ENCODE data around the gene SAPCD1.

The SAPCD1 gene

DNA sequence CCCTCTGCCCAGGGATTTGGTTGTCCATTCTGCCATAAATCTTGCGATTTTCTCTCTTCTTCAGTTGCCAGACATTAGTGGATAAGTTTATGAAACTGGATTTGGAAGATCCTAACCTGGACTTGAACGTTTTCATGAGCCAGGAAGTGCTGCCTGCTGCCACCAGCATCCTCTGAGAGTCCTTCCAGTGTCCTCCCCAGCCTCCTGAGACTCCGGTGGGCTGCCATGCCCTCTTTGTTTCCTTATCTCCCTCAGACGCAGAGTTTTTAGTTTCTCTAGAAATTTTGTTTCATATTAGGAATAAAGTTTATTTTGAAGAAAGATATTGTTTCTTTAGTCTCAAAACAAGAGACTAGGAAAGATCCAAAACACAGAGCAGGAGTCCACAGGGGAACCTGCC lies at the start of gene SAPCD1:
SAPCD1 (plus strand) TSS at position 301 of the 400 bp plus-strand sequence. CDS start 399 bp downstream, outside the sequence.
- Mint-ChIP-seq H3K27me3 (ENCODE audit: low read depth) (no peaks in the 10 kb centered on the region), H3K36me3 (ENCODE audit: low read depth) (peaks cover 39% of the 10 kb centered on the region), H3K4me3 (no peak within 1 kb of the TSS), H3K9me3 (no peaks in the 10 kb centered on the region), H3K27ac (peak within 1 kb of the TSS; percentile 66), H3K4me1 (ENCODE audit: low read depth) (peaks cover 6% of the 10 kb centered on the region)
- DNase-seq (ENCODE audit: low spot score) = no peak

DNA sequence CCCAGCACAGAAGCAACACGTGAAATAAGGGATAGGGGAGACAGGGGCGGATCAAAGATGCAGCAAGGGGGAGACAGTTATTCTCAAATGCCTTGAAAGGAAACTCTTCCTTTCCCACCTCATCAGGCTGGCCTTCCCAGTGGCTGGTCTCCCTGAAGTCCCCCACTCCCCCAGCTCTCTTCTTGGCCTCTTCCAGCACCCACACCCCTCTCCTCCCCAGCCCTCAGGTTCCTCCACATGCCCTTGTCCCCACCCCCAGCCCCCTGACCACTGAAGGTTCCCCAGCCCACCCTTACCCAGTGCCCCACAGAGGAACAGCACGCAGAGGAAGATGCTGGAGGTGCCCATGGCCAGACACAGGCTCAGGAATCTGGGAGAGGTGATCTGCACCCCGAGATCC lies 49.0 kb upstream of the SAPCD1 start:
- Mint-ChIP-seq H3K36me3 (ENCODE audit: low read depth) (no peaks in the 10 kb centered on the region), H3K27me3 (ENCODE audit: low read depth) (peaks cover 8% of the 10 kb centered on the region), H3K4me3 (no peak overlapping the region), H3K4me1 (ENCODE audit: low read depth) (peaks cover 16% of the 10 kb centered on the region), H3K9me3 (no peaks in the 10 kb centered on the region), H3K27ac (no peak overlapping the region)
- DNase-seq (ENCODE audit: low spot score) = no peak

DNA sequence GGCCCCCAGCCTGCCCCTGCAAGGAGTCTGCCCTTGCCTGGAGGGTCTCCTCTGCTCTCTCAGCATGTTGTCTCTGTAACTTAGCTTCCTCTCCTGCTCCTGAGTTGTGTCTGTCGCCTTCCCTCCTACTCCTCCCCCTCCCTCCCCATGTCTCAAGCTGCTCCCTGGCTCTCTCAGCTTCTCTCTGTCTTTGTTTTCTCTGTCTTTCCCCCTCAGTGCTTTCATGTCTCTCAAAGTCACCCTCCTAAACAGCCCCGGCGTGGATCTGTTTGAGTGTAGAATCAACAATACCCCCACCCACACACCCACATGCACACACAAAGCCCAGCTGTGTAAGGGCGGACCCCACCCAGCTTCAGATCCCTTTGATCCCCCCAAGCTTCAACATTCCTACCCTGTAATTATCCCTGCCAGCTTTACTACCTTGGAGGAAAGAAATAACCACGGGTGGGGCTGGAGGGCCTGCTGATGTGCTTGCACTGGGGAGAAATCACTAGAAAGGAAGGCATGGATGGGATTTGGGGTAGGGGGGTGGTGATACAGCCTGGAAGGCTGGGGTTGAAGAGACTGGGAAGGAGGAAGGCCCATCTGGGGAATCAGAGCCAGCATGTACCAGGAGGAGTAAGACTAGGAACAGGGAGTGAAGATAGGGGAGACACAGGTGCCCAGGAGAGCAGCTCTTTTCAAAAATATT lies 48.3 kb upstream of the SAPCD1 start:
- Mint-ChIP-seq H3K9me3 (no peaks in the 10 kb centered on the region), H3K4me3 (no peak overlapping the region), H3K27me3 (ENCODE audit: low read depth) (peaks cover 8% of the 10 kb centered on the region), H3K4me1 (ENCODE audit: low read depth) (peaks cover 19% of the 10 kb centered on the region), H3K27ac (no peak overlapping the region), H3K36me3 (ENCODE audit: low read depth) (no peaks in the 10 kb centered on the region)
- DNase-seq (ENCODE audit: low spot score) = no peak

- Mint-ChIP-seq H3K27me3 (ENCODE audit: low read depth) (peaks cover 8% of the 10 kb centered on the region), H3K27ac (no peak within 1 kb of the TSS), H3K9me3 (no peaks in the 10 kb centered on the region), H3K4me1 (ENCODE audit: low read depth) (peaks cover 19% of the 10 kb centered on the region), H3K36me3 (ENCODE audit: low read depth) (no peaks in the 10 kb centered on the region), H3K4me3 (no peak within 1 kb of the TSS)
- DNase-seq (ENCODE audit: low spot score) = no peak
Measured at GRCh38 chr6:31715022-31715958, 47.2 kb upstream of the SAPCD1 start, which contains the start of gene LY6G6D. Gene LY6G6D, plus strand, starts transcription at chr6:31715348. Its CDS starts 8 bp downstream, at chr6:31715356.

DNA sequence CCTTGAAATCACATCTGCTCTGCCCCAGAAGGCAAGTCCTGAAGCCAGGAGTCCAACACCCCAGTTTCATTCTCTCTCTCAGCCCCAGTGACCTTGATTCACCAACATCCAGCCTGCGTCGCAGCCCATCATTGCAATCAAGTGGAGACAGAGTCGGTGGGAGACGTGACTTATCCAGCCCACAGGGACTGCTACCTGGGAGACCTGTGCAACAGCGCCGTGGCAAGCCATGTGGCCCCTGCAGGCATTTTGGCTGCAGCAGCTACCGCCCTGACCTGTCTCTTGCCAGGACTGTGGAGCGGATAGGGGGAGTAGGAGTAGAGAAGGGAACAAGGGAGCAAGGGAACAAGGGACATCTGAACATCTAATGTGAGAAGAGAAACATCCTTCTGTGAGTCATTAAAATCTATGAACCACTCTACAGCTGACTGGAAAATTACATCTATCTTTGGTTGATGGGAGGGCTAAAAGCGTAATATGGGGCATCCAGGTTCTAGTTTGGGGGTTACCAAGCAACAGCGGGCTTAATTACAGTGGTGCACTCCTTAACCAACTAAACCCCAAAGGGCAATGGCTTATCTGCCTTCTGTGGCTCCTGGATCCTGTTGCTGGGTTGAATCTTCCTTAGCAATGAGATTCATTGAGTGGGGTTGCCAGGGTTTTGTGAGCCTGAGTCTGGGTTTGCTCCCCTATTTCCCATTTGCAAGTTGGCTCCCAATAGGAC lies 44.8 kb upstream of the SAPCD1 start:
- peaks cover 5% of the 10 kb centered on the region for H3K4me1 Mint-ChIP-seq (ENCODE audit: low read depth)

GRCh38 chr6:31718265-31718664 lies 44.2 kb upstream of the SAPCD1 start:
- Mint-ChIP-seq H3K27me3 (ENCODE audit: low read depth) (peaks cover 9% of the 10 kb centered on the region), H3K4me1 (ENCODE audit: low read depth) (peaks cover 7% of the 10 kb centered on the region), H3K4me3 (no peak overlapping the region), H3K9me3 (no peaks in the 10 kb centered on the region), H3K27ac (no peak overlapping the region), H3K36me3 (ENCODE audit: low read depth) (no peaks in the 10 kb centered on the region)
- DNase-seq (ENCODE audit: low spot score) = no peak

More for the DNA sequence above, 44.8 kb upstream of the SAPCD1 start:
- DNase-seq (ENCODE audit: low spot score) = no peak
- Mint-ChIP-seq H3K9me3 (no peaks in the 10 kb centered on the region), H3K27me3 (ENCODE audit: low read depth) (peaks cover 10% of the 10 kb centered on the region), H3K36me3 (ENCODE audit: low read depth) (no peaks in the 10 kb centered on the region), H3K4me3 (no peak overlapping the region), H3K27ac (no peak overlapping the region)

- no peak overlapping the region for H3K4me3 Mint-ChIP-seq
Measured at GRCh38 chr6:31719001-31719400, 43.5 kb upstream of the SAPCD1 start.

GRCh38 chr6:31720196-31720770 lies 42.2 kb upstream of the SAPCD1 start:
- H3K9me3 Mint-ChIP-seq = no peaks in the 10 kb centered on the region
- H3K36me3 Mint-ChIP-seq (ENCODE audit: low read depth) = no peaks in the 10 kb centered on the region
- peaks cover 8% of the 10 kb centered on the region for H3K4me1 Mint-ChIP-seq (ENCODE audit: low read depth)
- no peak for DNase-seq (ENCODE audit: low spot score)
- H3K27ac Mint-ChIP-seq = no peak overlapping the region
- H3K4me3 Mint-ChIP-seq = no peak overlapping the region
- peaks cover 2% of the 10 kb centered on the region for H3K27me3 Mint-ChIP-seq (ENCODE audit: low read depth)

More at GRCh38 chr6:31719001-31719400, 43.5 kb upstream of the SAPCD1 start:
- DNase-seq (ENCODE audit: low spot score) = no peak
- Mint-ChIP-seq H3K9me3 (no peaks in the 10 kb centered on the region), H3K27ac (no peak overlapping the region), H3K27me3 (ENCODE audit: low read depth) (peaks cover 6% of the 10 kb centered on the region), H3K36me3 (ENCODE audit: low read depth) (no peaks in the 10 kb centered on the region), H3K4me1 (ENCODE audit: low read depth) (peaks cover 7% of the 10 kb centered on the region)

DNA sequence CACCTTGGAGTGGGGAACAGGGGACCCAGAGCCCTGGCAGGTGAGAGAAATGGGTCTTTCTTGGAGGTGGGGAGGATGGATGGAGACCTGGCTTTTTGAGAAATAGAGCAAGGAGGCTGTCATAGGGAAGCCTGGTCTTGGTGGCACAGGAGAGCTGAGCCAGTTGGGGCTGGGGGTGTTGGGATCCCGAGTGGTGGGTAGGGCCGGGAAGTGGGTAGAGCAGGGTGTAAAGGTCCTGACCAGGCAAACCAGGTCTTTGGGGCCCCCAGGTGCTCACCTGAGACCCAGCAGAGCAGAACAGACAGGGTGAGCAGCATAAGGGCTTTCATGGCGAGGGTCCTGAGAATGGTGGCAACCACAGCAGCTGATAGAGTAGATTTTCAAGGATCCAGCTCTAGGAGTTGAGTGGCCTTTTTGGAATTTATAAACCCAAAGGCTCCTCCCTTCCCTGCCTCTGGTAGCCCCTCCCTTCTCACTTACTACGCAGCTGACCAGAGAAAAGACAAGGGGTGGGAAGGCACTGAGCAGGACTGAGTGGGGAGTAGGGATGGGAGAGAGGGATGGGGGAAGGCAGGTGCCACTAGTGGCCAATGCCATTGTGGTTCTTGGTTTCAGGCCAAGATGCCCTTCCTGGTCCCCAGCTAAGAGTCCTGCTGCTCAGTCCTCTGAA lies 41.0 kb upstream of the SAPCD1 start, which contains the start of gene LY6G6C:
LY6G6C (minus strand) TSS at position 396 of the 670 bp plus-strand sequence; CDS start at position 329, 67 bp downstream.
- Mint-ChIP-seq H3K36me3 (ENCODE audit: low read depth) (peaks cover 8% of the 10 kb centered on the region), H3K4me1 (ENCODE audit: low read depth) (peaks cover 19% of the 10 kb centered on the region), H3K27me3 (ENCODE audit: low read depth) (peaks cover 2% of the 10 kb centered on the region), H3K4me3 (no peak within 1 kb of the TSS), H3K27ac (no peak within 1 kb of the TSS), H3K9me3 (no peaks in the 10 kb centered on the region)
- no peak for DNase-seq (ENCODE audit: low spot score)

DNA sequence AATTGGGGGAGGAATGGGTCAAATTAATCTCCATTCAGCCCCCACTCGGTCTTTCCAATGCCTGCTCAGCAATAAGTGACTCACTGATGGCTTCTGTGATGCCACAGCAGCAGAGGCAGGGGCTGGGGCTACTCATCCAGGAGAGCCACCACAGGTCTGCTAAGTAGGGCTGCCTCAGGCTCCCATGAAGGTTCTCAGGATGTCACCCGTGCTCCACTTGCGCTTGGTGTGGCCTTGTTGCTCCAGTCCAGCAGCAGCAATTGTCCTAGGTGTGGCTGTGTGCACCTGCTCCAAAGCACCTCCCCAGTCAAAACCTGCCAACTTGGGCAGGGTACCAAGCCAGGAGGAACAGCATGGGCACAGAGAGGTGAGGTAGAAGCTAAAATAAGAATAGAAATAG lies 40.3 kb upstream of the SAPCD1 start:
- no peaks in the 10 kb centered on the region for H3K9me3 Mint-ChIP-seq
- DNase-seq (ENCODE audit: low spot score) = no peak
- H3K27ac Mint-ChIP-seq = no peak overlapping the region
- H3K4me1 Mint-ChIP-seq (ENCODE audit: low read depth) = peaks cover 25% of the 10 kb centered on the region
- peaks cover 13% of the 10 kb centered on the region for H3K36me3 Mint-ChIP-seq (ENCODE audit: low read depth)
- H3K4me3 Mint-ChIP-seq = no peak overlapping the region
- peaks cover 2% of the 10 kb centered on the region for H3K27me3 Mint-ChIP-seq (ENCODE audit: low read depth)

DNA sequence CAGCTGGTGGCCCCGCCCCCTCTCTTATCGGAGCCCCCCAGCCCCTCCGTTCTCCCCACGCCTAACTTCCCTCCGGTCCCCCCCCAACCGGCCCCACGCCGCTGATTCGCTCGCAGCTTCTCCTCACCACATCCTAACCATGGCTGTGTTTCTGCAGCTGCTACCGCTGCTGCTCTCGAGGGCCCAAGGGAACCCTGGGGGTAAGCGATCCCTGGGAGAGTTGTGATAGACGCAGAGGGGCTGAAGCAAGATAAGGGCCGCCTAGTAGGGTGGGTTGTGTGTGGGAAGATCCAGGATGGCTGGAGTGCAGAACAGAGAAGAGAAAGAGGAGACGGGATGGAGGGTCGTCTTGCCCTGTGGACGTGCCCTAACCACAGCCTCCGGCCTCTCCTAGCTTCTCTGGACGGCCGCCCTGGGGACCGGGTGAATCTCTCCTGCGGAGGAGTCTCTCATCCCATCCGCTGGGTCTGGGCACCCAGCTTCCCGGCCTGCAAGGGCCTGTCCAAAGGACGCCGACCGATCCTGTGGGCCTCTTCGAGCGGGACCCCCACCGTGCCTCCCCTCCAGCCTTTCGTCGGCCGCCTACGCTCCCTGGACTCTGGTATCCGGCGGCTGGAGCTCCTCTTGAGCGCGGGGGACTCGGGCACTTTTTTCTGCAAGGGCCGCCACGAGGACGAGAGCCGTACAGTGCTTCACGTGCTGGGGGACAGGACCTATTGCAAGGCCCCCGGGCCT lies 39.0 kb upstream of the SAPCD1 start, which contains the start of gene MPIG6B:
MPIG6B (plus strand) TSS at position 129 of the 735 bp plus-strand sequence; CDS start at position 140, 11 bp downstream.
- DNase-seq (ENCODE audit: low spot score) = no peak
- H3K27ac Mint-ChIP-seq = no peak within 1 kb of the TSS
- H3K4me3 Mint-ChIP-seq = no peak within 1 kb of the TSS
- H3K4me1 Mint-ChIP-seq (ENCODE audit: low read depth) = peaks cover 33% of the 10 kb centered on the region
- H3K27me3 Mint-ChIP-seq (ENCODE audit: low read depth) = peaks cover 2% of the 10 kb centered on the region
- no peaks in the 10 kb centered on the region for H3K9me3 Mint-ChIP-seq
- peaks cover 18% of the 10 kb centered on the region for H3K36me3 Mint-ChIP-seq (ENCODE audit: low read depth)

DNA sequence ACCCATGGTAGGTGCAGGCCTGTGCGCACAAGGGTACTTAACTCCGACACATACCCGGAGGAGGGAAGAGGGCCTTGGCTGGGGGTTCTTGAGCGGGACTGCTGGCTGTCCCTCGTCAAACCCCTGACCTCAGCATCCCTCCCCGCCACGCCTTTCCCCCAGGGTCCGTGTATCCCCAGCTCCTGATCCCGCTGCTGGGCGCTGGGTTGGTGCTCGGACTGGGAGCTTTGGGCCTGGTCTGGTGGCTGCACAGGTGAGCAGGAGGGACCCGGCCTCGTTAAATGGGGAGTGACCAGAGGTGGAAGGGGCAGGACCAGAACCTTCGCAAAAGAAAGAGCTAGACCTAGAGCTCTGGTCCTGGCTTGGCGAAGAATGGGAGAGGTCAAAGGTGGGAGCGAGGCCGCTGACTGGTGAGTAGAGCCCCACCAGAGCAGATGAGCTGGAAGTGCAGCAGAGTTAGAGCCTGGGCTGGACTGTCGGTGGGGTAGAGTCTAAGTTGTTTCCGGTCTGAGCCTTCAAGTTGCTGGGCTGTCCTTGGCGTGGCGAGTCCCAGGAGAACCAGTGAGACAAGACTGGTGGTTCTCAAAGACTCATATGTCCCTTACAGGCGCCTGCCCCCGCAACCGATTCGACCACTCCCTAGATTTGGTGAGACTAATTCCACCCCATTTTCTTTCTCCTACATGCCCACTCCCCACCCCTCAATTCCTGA lies 38.3 kb upstream of the SAPCD1 start:
- Mint-ChIP-seq H3K9me3 (no peaks in the 10 kb centered on the region), H3K27ac (no peak overlapping the region), H3K27me3 (ENCODE audit: low read depth) (peaks cover 2% of the 10 kb centered on the region), H3K4me3 (no peak overlapping the region), H3K4me1 (ENCODE audit: low read depth) (peaks cover 34% of the 10 kb centered on the region), H3K36me3 (ENCODE audit: low read depth) (peaks cover 20% of the 10 kb centered on the region)
- DNase-seq (ENCODE audit: low spot score) = no peak
